Transverse colon (tissue), 4 donors: ENCODE measurements around the gene SLC16A12. TPM values are rescaled to one million over a fixed set of nuclear protein-coding genes. Genes with fewer than 3 reads are reported as not detected.
A peak's percentile ranks its signal among the peaks of the same experiment; 100 is the strongest.

Experiments
- DNase-seq: peaks from one replicate; pipeline ENCODE4 v3.0.0-alpha.2; 2019
- H3K27ac ChIP-seq, 4 donors: fragments of 200-600 bp; sonication (generic); 2 replicates each; pipeline ENCODE4 v1.5.1; 2016 to 2018; ENCODE audit warnings: inconsistent platforms in 4 of 4
- H3K27me3 ChIP-seq: fragments of 200-600 bp; sonication (generic); 2 replicates; pipeline ENCODE4 v1.5.1; 2017; ENCODE audit warnings: inconsistent platforms
- H3K36me3 ChIP-seq, 4 donors: fragments of 200-600 bp; sonication (generic); 2 replicates each; pipeline ENCODE4 v1.5.1; 2017 to 2019; ENCODE audit warnings: inconsistent platforms in 4 of 4
- H3K4me1 ChIP-seq, 4 donors: fragments of 200-600 bp; sonication (generic); 2 replicates each; pipeline ENCODE4 v1.5.1; 2017 to 2020; ENCODE audit warnings: inconsistent platforms in 4 of 4
- H3K4me3 ChIP-seq, 4 donors: fragments of 200-600 bp; sonication (generic); 1 replicate in 1 of 4; 2 replicates in 3 of 4; pipeline versions ENCODE4 v1.5.1 to v1.6.1; 2017 to 2019; ENCODE audit warnings: inconsistent platforms in 4 of 4
- H3K9me3 ChIP-seq, 2 donors: fragments of 200-600 bp; sonication (generic); 2 replicates each; pipeline ENCODE4 v1.5.1; 2017 to 2019; ENCODE audit warnings: inconsistent platforms in 2 of 2
- CTCF ChIP-seq, 5 experiments: fragments of 200-600 bp in 3 of 5; fragments of 450-650 bp in 2 of 5; sonication (generic) in 3 of 5; IDR thresholded peaks; 1 replicate in 2 of 5; 2 replicates in 3 of 5; pipeline ENCODE4 v1.5.1; 2016 to 2017; ENCODE audit warnings: antibody characterized with exemption in 5 of 5, inconsistent platforms in 3 of 5, mild to moderate bottlenecking in 2 of 5, moderate library complexity in 1 of 5
- EP300 ChIP-seq: sonication (generic); formaldehyde crosslinking; IDR thresholded peaks from one replicate; pipeline ENCODE4 v1.6.1; 2017; ENCODE audit warnings: antibody characterized with exemption, low read depth
- POLR2A ChIP-seq: fragments of 450-650 bp; IDR thresholded peaks from one replicate; pipeline ENCODE4 v1.6.1; 2016; ENCODE audit warnings: antibody characterized with exemption, mild to moderate bottlenecking, moderate library complexity
- POLR2AphosphoS5 ChIP-seq, 3 donors: sonication (generic); formaldehyde crosslinking; IDR thresholded peaks; one replicate each; pipeline ENCODE4 v1.6.1; 2016; ENCODE audit warnings: antibody characterized with exemption in 3 of 3
- WGBS, 2 donors: methylation state at CpG; one replicate each; pipeline ENCODE4 v1.1.5; 2018; ENCODE audit warnings: low coverage in 1 of 2; 5-methylcytosine and 5-hydroxymethylcytosine counted together
- in situ Hi-C, 4 donors: fragments of 200-750 bp; cut with MboI; loops; one replicate each; pipeline versions ENCODE4 v1.15.0 to v1.15.1; 2017; ENCODE audit warnings: low sequenced_read_pairs in 3 of 4, low pct_ligation_motif_present in 1 of 4, low pct_unique_long_range_greater_than_20kb in 1 of 4
- intact Hi-C: fragments of 100-400 bp; cut with DNase I; formaldehyde crosslinking; loops from one replicate; pipeline ENCODE4 v1.15.1; 2023; ENCODE audit warnings: low total_unique reads
- total RNA-seq, 4 donors: library from RNA; depleted of rRNA; stranded (reverse); fragments of >200 nt; gene quantifications; one replicate each; pipeline ENCODE4 v1.1.0, GENCODE V29; 2016

The SLC16A12 gene
- total RNA-seq, 4 donors from 2014 or later, result 0.27 to 7.6 (median 0.48) TPM; not detected in 1

- Histone ChIP-seq H3K27ac (peak overlapping the region in 3 of 4 donors; percentile 20 to 55 (median 43)), H3K9me3 (no peaks in the 10 kb centered on the region), H3K4me1 (peaks cover 0 to 47% (median 13%) of the 10 kb centered on the region in 4 donors), H3K4me3 (no peak overlapping the region), H3K36me3 (no peaks in the 10 kb centered on the region), H3K27me3 (no peaks in the 10 kb centered on the region)
- TF ChIP-seq POLR2AphosphoS5 (IDR thresholded peaks at IDR 0.05) (no peak), POLR2A (no peak), EP300 (no peak), CTCF (IDR thresholded peaks at IDR 0.05) (no peak)
- in situ Hi-C loops, result no loop called here
- intact Hi-C loops, result no loop called here
- DNase-seq, result no peak
- WGBS, 2 donors, result 79 to 94% methylated on average over 4 of the region's 4 CpGs
Measured at GRCh38 chr10:89478085-89478738, 57.2 kb downstream of the SLC16A12 start.

- intact Hi-C loops (no loop called here), in situ Hi-C loops (no loop called here)
- Histone ChIP-seq H3K27ac (peak overlapping the region; percentile 31 to 68 (median 55)), H3K27me3 (no peaks in the 10 kb centered on the region), H3K9me3 (no peaks in the 10 kb centered on the region), H3K4me3 (no peak overlapping the region), H3K36me3 (no peaks in the 10 kb centered on the region), H3K4me1 (peaks cover 0 to 43% (median 13%) of the 10 kb centered on the region in 4 donors)
- TF ChIP-seq CTCF (IDR thresholded peaks at IDR 0.05) (no peak), POLR2AphosphoS5 (IDR thresholded peaks at IDR 0.05) (no peak), POLR2A (no peak), EP300 (no peak)
- 63 to 75% methylated on average over 3 to 6 of the region's 6 CpGs for WGBS, 2 donors
- no peak for DNase-seq
Measured at GRCh38 chr10:89476150-89476549, 59.2 kb downstream of the SLC16A12 start.

GRCh38 chr10:89475591-89475998 lies 59.8 kb downstream of the SLC16A12 start:
- no peak overlapping the region for H3K4me3 ChIP-seq
- peaks cover 0 to 37% (median 10%) of the 10 kb centered on the region in 4 donors for H3K4me1 ChIP-seq
- no peaks in the 10 kb centered on the region for H3K27me3 ChIP-seq
- intact Hi-C loops, result no loop called here
- in situ Hi-C loops, result no loop called here
- H3K36me3 ChIP-seq, result no peaks in the 10 kb centered on the region
- no peak for TF ChIP-seq POLR2AphosphoS5 (IDR thresholded peaks at IDR 0.05)
- TF ChIP-seq EP300, result no peak
- TF ChIP-seq CTCF (IDR thresholded peaks at IDR 0.05), result no peak
- TF ChIP-seq POLR2A, result no peak
- H3K27ac ChIP-seq, result peak overlapping the region; percentile 31 to 68 (median 55)
- no peaks in the 10 kb centered on the region for H3K9me3 ChIP-seq
- WGBS, 2 donors, result 46 to 51% methylated on average over 2 to 4 of the region's 4 CpGs
- DNase-seq, result no peak

- in situ Hi-C loops, result no loop called here
- TF ChIP-seq POLR2AphosphoS5 (IDR thresholded peaks at IDR 0.05), result no peak
- no peak for TF ChIP-seq EP300
- no peak for TF ChIP-seq POLR2A
- no peak for TF ChIP-seq CTCF (IDR thresholded peaks at IDR 0.05)
- 49% methylated on average over 2 of the region's 2 CpGs; no CpG with 5 or more reads in 1 of the 2 donors for WGBS, 2 donors
- Histone ChIP-seq H3K4me3 (no peak overlapping the region), H3K9me3 (no peaks in the 10 kb centered on the region), H3K36me3 (no peaks in the 10 kb centered on the region), H3K4me1 (peaks cover 0 to 36% (median 8%) of the 10 kb centered on the region in 4 donors), H3K27me3 (no peaks in the 10 kb centered on the region), H3K27ac (peak overlapping the region; percentile 31 to 68 (median 55))
- intact Hi-C loops, result no loop called here
- DNase-seq, result no peak
Measured at GRCh38 chr10:89475125-89475524, 60.3 kb downstream of the SLC16A12 start.
